HEK293 (cell line): ENCODE measurements around the gene HSPA14.

ENCODE experiments used
- AEBP2 ChIP-seq: fragments of 450-650 bp; formaldehyde crosslinking; IDR thresholded peaks from 2 replicates; pipeline ENCODE4 v1.5.1; 2016; ENCODE audit warnings: missing biosample characterization, missing genetic modification characterization, borderline replicate concordance
- ELK4 ChIP-seq: IDR thresholded peaks from 2 replicates; pipeline ENCODE4 v1.6.1; 2011; ENCODE audit warnings: mild to moderate bottlenecking, low read depth, low read length, borderline replicate concordance
- HOXC10 ChIP-seq: sonication (generic); formaldehyde crosslinking; IDR thresholded peaks from 2 replicates; pipeline ENCODE4 v1.8.1; 2023; ENCODE audit warnings: mild to moderate bottlenecking, missing genetic modification reagents
- INSM2 ChIP-seq: fragments of 450-650 bp; formaldehyde crosslinking; IDR thresholded peaks from 2 replicates; pipeline ENCODE4 v1.5.1; 2016; ENCODE audit warnings: missing biosample characterization, missing genetic modification characterization
- KLF16 ChIP-seq: fragments of 450-650 bp; formaldehyde crosslinking; IDR thresholded peaks from 2 replicates; pipeline ENCODE4 v1.5.1; 2017; ENCODE audit warnings: missing biosample characterization, missing genetic modification characterization
- KLF17 ChIP-seq: fragments of 450-650 bp; formaldehyde crosslinking; IDR thresholded peaks from 2 replicates; pipeline ENCODE4 v1.5.1; 2016; ENCODE audit warnings: missing biosample characterization, missing genetic modification characterization
- PATZ1 ChIP-seq: fragments of 450-650 bp; formaldehyde crosslinking; IDR thresholded peaks from 2 replicates; pipeline ENCODE4 v1.5.1; 2016; ENCODE audit warnings: missing biosample characterization, missing genetic modification characterization
- SP3 ChIP-seq: fragments of 450-650 bp; formaldehyde crosslinking; IDR thresholded peaks from 2 replicates; pipeline ENCODE4 v1.5.1; 2016; ENCODE audit warnings: missing biosample characterization, missing genetic modification characterization
- ZBTB17 ChIP-seq: fragments of 450-650 bp; formaldehyde crosslinking; IDR thresholded peaks from 2 replicates; pipeline ENCODE4 v1.5.1; 2016; ENCODE audit warnings: missing biosample characterization, missing genetic modification characterization
- ZBTB20 ChIP-seq: fragments of 450-650 bp; formaldehyde crosslinking; IDR thresholded peaks from 2 replicates; pipeline ENCODE4 v1.5.1; 2016; ENCODE audit warnings: missing biosample characterization, missing genetic modification characterization
- ZBTB21 ChIP-seq: fragments of 450-650 bp; formaldehyde crosslinking; IDR thresholded peaks from 2 replicates; pipeline ENCODE4 v1.5.1; 2017; ENCODE audit warnings: missing biosample characterization, missing genetic modification characterization
- ZBTB8A ChIP-seq: fragments of 450-650 bp; formaldehyde crosslinking; IDR thresholded peaks from 2 replicates; pipeline ENCODE4 v1.5.1; 2016; ENCODE audit warnings: missing biosample characterization, missing genetic modification characterization
- ZNF133 ChIP-seq: fragments of 450-650 bp; formaldehyde crosslinking; IDR thresholded peaks from 2 replicates; pipeline ENCODE4 v1.5.1; 2016; ENCODE audit warnings: missing biosample characterization, missing genetic modification characterization
- ZNF324 ChIP-seq: fragments of 450-650 bp; formaldehyde crosslinking; IDR thresholded peaks from 2 replicates; pipeline ENCODE4 v1.5.1; 2016; ENCODE audit warnings: missing biosample characterization, missing genetic modification characterization
- ZNF354C ChIP-seq: fragments of 450-650 bp; formaldehyde crosslinking; IDR thresholded peaks from 2 replicates; pipeline ENCODE4 v1.5.1; 2016; ENCODE audit warnings: missing biosample characterization, missing genetic modification characterization, low read depth, borderline replicate concordance
- ZNF362 ChIP-seq: fragments of 450-650 bp; formaldehyde crosslinking; IDR thresholded peaks from 2 replicates; pipeline ENCODE4 v1.5.1; 2016; ENCODE audit warnings: missing biosample characterization, missing genetic modification characterization
- ZNF394 ChIP-seq: fragments of 450-650 bp; formaldehyde crosslinking; IDR thresholded peaks from 2 replicates; pipeline ENCODE4 v1.5.1; 2016; ENCODE audit warnings: missing biosample characterization, missing genetic modification characterization, mild to moderate bottlenecking, moderate library complexity, borderline replicate concordance
- ZNF449 ChIP-seq: fragments of 450-650 bp; formaldehyde crosslinking; IDR thresholded peaks from 2 replicates; pipeline ENCODE4 v1.5.1; 2017; ENCODE audit warnings: missing biosample characterization, mild to moderate bottlenecking, missing genetic modification characterization, moderate library complexity
- ZNF514 ChIP-seq: fragments of 450-650 bp; formaldehyde crosslinking; IDR thresholded peaks from 2 replicates; pipeline ENCODE4 v1.5.1; 2016; ENCODE audit warnings: missing biosample characterization, missing genetic modification characterization
- ZNF600 ChIP-seq: fragments of 450-650 bp; formaldehyde crosslinking; IDR thresholded peaks from 2 replicates; pipeline ENCODE4 v1.5.1; 2016; ENCODE audit warnings: missing biosample characterization, missing genetic modification characterization
- ZNF654 ChIP-seq: fragments of 450-650 bp; formaldehyde crosslinking; IDR thresholded peaks from 2 replicates; pipeline ENCODE4 v1.5.1; 2016; ENCODE audit warnings: low read depth, missing biosample characterization, missing genetic modification characterization
- ZNF701 ChIP-seq: fragments of 450-650 bp; formaldehyde crosslinking; IDR thresholded peaks from 2 replicates; pipeline ENCODE4 v1.5.1; 2016; ENCODE audit warnings: missing biosample characterization, missing genetic modification characterization
- ZNF747 ChIP-seq: fragments of 450-650 bp; formaldehyde crosslinking; IDR thresholded peaks from 2 replicates; pipeline ENCODE4 v1.5.1; 2016; ENCODE audit warnings: missing biosample characterization, missing genetic modification characterization
- ZNF76 ChIP-seq: fragments of 450-650 bp; formaldehyde crosslinking; IDR thresholded peaks from 2 replicates; pipeline ENCODE4; 2016; ENCODE audit warnings: low read depth, missing biosample characterization, missing genetic modification characterization, borderline replicate concordance
- ZNF792 ChIP-seq: fragments of 450-650 bp; formaldehyde crosslinking; IDR thresholded peaks from 2 replicates; pipeline ENCODE4 v1.5.1; 2016; ENCODE audit warnings: missing biosample characterization, missing genetic modification characterization
- ZNF837 ChIP-seq: fragments of 450-650 bp; formaldehyde crosslinking; IDR thresholded peaks from 2 replicates; pipeline ENCODE4 v1.5.1; 2016; ENCODE audit warnings: missing biosample characterization, missing genetic modification characterization
- ZSCAN5A ChIP-seq: fragments of 450-650 bp; formaldehyde crosslinking; IDR thresholded peaks from 2 replicates; pipeline ENCODE4 v1.5.1; 2016; ENCODE audit warnings: missing biosample characterization, missing genetic modification characterization

The HSPA14 gene

GRCh38 chr10:14837757-14838581 lies at the start of gene HSPA14, which contains the start of the genes CDNF and MSANTD7 (continued):
- TF ChIP-seq ZBTB8A (tag by site-specific recombination) (peak; percentile 48; the same call in 1 of the 2 replicates), ZBTB20 (peak; percentile 58), ZNF133 (no peak), KLF16 (tag by site-specific recombination) (peak; percentile 62), SP3 (tag by site-specific recombination) (peak; percentile 72), ZNF600 (tag by site-specific recombination) (peak; percentile 90), AEBP2 (tag by site-specific recombination) (0 out of 2 replicates have a peak, but pooled peaks have one; percentile 14), ZNF324 (tag by site-specific recombination) (peak; percentile 51; the same call in 1 of the 2 replicates), ZNF701 (tag by site-specific recombination) (no peak), ZBTB21 (tag by site-specific recombination) (no peak), KLF17 (no peak), ZNF514 (tag by site-specific recombination) (no peak), ZNF654 (tag by site-specific recombination) (no peak), ZSCAN5A (tag by site-specific recombination) (no peak; the same call in 1 of the 2 replicates), ZNF449 (peak; percentile 86), ZNF394 (peak; percentile 45; the same call in 1 of the 2 replicates), ZNF747 (no peak), ZNF362 (tag by site-specific recombination) (no peak), PATZ1 (tag by site-specific recombination) (peak; percentile 51; the same call in 1 of the 2 replicates), ZBTB17 (tag by site-specific recombination) (peak; percentile 88), ZNF792 (tag by site-specific recombination) (0 out of 2 replicates have a peak, but pooled peaks have one; percentile 43), ZNF354C (no peak), ZNF837 (no peak), ZNF76 (tag by site-specific recombination) (peak; percentile 97), ELK4 (no peak), INSM2 (tag by site-specific recombination) (peak; percentile 30; the same call in 1 of the 2 replicates), HOXC10 (CRISPR knock-in tag) (0 out of 2 replicates have a peak, but pooled peaks have one; percentile 35)
